Mammary epithelial cell (primary cell): ENCODE results near the gene SPATA2.
"Not testable (repeated sequence)": the region's sequence is repeated elsewhere in the genome, so short reads cannot be mapped to it uniquely, and the experiment has no call there.

ENCODE experiments used
- EZH2 ChIP-seq: IDR thresholded peaks from 2 replicates; pipeline ENCODE4 v1.6.1; 2012; ENCODE audit warnings: low read length, inconsistent platforms, borderline replicate concordance
- TF ChIP-seq, protein P1 (sequence below), 2 donors: IDR thresholded peaks in 1 of 2; conservative IDR thresholded peaks in 1 of 2; 2 replicates each; pipeline ENCODE4 v1.5.1; 2011 to 2012; ENCODE audit warnings: inconsistent platforms in 2 of 2, low read length in 2 of 2, mild to moderate bottlenecking in 2 of 2, control low read depth in 1 of 2, low read depth in 1 of 2; ENCODE audit not compliant: insufficient read depth in 1 of 2; ENCODE audit errors: extremely low read depth in 1 of 2

DNA sequence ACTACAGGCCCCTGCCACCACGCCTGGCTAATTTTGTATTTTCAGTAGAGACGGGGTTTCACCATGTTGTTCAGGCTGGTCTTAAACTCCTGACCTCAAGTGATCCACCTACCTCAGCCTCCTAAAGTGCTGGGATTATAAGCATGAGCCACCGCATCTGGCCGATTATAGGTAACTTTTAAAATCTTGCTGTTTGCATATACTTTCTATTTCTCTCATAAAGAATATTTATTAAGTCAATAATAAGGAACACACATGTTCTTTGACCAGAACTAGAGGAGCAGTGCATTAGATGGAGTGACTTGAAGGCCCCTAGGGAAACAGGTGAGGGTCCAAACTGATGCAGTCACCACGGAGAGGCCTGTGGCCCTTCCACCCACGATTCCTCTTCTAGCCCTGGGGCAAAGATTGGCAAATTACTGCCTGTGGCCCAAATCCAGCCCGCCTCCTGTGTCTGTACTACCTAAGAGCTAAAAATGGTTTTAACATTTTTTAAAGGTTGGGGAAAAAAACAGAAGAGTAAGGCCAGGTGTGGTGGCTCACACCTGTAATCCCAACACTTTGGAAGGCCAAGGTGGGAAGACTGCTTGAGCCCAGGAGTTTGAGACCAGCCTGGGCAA, 19.7 kb downstream of the SPATA2 start:
- TF ChIP-seq, protein P1, sequence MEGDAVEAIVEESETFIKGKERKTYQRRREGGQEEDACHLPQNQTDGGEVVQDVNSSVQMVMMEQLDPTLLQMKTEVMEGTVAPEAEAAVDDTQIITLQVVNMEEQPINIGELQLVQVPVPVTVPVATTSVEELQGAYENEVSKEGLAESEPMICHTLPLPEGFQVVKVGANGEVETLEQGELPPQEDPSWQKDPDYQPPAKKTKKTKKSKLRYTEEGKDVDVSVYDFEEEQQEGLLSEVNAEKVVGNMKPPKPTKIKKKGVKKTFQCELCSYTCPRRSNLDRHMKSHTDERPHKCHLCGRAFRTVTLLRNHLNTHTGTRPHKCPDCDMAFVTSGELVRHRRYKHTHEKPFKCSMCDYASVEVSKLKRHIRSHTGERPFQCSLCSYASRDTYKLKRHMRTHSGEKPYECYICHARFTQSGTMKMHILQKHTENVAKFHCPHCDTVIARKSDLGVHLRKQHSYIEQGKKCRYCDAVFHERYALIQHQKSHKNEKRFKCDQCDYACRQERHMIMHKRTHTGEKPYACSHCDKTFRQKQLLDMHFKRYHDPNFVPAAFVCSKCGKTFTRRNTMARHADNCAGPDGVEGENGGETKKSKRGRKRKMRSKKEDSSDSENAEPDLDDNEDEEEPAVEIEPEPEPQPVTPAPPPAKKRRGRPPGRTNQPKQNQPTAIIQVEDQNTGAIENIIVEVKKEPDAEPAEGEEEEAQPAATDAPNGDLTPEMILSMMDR (conservative IDR thresholded peaks at IDR 0.05 in 1 of 2, IDR thresholded peaks at IDR 0.05 in 1 of 2; ENCODE audit: extremely low read depth in 1 of 2, insufficient read depth in 1 of 2, low read depth in 1 of 2, low read length in 2 of 2) = not testable (repeated sequence)
- TF ChIP-seq EZH2 = not testable (repeated sequence)
